ENCODE measurements around the gene SPOCK3.

GRCh38 chr4:166977596-166977995 lies 256.7 kb downstream of the SPOCK3 start:
- TF ChIP-seq POLR2A (IDR thresholded peaks at IDR 0.05), result no peak
- no peak for TF ChIP-seq CTCF (IDR thresholded peaks at IDR 0.05)
